GM12875 (cell line): ENCODE data around the gene PAIP1.
"Not testable (repeated sequence)": the region's sequence is repeated elsewhere in the genome, so short reads cannot be mapped to it uniquely, and the experiment has no call there.

Experiments
- H3K4me3 ChIP-seq: one replicate; pipeline ENCODE4 v1.5.1; 2011; ENCODE audit warnings: low read depth, low read length, control low read depth
- TF ChIP-seq, protein P1 (sequence below): IDR thresholded peaks from 2 replicates; pipeline ENCODE4 v1.5.1; 2011; ENCODE audit warnings: low read depth, mild to moderate bottlenecking, control low read depth, inconsistent platforms, low read length, moderate library complexity, borderline replicate concordance; ENCODE audit not compliant: insufficient read depth

PAIP1 gene

DNA sequence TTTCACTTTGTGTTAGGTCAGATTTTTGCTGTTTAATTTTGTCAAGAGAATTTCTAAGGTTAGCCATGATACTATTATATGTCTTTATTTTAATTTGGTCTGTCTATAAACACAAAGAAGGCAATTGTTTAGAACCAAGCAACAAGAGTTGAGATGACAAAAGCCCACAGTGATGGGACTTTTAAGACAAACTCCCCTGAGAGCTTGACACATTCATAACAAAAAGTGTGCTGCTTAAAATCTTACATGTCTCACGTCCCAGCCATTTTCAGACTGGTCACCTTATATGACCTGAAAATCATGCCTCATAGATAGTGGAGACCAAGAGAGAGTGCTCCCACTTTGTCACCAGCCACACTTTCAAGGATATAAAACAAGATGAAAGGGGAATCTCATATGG, 24.5 kb upstream of the PAIP1 start:
- TF ChIP-seq, protein P1, sequence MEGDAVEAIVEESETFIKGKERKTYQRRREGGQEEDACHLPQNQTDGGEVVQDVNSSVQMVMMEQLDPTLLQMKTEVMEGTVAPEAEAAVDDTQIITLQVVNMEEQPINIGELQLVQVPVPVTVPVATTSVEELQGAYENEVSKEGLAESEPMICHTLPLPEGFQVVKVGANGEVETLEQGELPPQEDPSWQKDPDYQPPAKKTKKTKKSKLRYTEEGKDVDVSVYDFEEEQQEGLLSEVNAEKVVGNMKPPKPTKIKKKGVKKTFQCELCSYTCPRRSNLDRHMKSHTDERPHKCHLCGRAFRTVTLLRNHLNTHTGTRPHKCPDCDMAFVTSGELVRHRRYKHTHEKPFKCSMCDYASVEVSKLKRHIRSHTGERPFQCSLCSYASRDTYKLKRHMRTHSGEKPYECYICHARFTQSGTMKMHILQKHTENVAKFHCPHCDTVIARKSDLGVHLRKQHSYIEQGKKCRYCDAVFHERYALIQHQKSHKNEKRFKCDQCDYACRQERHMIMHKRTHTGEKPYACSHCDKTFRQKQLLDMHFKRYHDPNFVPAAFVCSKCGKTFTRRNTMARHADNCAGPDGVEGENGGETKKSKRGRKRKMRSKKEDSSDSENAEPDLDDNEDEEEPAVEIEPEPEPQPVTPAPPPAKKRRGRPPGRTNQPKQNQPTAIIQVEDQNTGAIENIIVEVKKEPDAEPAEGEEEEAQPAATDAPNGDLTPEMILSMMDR = no peak
- no peak overlapping the region for H3K4me3 ChIP-seq

DNA sequence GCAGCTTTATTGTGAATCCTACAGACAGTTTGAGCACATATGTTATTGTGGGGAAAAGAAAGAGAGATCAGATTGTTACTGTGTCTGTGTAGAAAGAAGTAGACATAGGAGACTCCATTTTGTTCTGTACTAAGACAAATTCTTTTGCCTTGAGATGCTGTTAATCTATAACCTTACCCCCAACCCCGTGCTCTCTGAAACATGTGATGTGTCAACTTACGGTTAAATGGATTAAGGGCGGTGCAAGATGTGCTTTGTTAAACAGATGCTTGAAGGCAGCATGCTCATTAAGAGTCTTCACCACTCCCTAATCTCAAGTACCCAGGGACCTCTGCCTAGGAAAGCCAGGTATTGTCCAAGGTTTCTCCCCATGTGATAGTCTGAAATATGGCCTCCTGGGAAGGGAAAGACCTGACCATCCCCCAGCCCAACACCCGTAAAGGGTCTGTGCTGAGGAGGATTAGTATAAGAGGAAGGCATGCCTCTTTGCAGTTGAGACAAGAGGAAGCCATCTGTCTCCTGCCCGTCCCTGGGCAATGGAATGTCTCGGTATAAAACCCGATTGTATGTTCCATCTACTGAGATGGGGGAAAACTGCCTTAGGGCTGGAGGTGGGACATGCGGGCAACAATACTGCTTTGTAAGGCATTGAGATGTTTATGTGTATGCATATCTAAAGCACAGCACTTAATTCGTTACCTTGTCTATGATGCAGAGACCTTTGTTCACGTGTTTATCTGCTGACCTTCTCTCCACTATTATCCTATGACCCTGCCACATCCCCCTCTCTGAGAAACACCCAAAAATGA, 23.7 kb upstream of the PAIP1 start:
- H3K4me3 ChIP-seq = not testable (repeated sequence)

DNA sequence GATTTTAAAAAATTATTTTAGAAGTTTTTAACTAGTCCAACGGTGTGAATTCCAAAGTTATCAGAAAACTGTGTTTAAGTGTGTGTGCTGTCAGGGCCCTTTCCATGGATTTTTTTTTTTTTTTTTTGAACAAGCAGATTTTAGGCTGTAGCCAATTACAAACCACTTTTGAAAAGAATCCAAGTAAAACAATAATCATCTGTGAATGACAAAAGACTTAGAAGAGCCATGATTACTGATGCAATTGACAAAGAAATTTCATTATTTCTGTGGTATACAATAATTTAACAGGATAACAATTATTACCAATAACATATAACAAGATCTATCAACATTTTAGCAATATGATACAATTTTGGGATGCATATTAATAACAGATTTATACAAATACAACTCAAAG, 16.2 kb upstream of the PAIP1 start:
- no peak overlapping the region for H3K4me3 ChIP-seq
- TF ChIP-seq, protein P1 = no peak

DNA sequence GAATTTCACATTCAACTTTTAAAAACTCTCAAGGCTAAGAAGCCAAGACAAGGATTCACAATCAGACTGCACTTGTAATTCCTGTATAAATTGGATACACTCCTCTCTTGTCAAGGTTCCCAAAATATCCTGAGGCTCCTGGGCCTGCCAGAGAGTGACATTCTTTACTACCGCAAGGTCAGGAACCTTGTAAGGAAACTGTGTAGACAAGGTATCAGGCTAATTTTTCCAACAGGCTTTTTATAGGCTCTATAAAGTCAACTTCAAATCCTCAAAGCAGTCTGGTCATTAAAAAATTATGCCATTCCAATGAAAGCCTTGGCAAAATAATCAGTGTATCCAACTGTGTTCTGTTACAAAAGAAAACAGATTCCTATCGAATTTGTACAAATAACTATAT, 15.5 kb upstream of the PAIP1 start:
- TF ChIP-seq, protein P1 = no peak
- no peak overlapping the region for H3K4me3 ChIP-seq

DNA sequence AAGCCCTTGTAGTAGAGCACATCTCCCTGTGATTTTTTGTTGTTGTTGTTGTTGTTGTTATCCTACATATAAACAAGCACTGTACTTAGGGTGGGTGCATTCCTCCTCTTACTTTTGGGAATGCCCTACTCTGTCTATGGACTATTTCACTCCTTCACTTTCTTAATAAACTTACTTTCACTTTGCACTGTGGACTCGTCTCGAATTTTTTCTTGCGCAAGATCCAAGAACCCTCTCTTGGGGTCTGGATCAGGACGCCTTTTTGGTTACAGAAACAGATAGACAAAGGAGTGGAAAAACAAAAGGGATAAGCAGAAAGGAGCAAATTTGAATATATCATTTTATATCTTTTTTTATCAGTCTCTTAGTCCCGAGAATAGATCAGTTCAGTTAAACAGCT, 14.4 kb upstream of the PAIP1 start:
- TF ChIP-seq, protein P1 = no peak

DNA sequence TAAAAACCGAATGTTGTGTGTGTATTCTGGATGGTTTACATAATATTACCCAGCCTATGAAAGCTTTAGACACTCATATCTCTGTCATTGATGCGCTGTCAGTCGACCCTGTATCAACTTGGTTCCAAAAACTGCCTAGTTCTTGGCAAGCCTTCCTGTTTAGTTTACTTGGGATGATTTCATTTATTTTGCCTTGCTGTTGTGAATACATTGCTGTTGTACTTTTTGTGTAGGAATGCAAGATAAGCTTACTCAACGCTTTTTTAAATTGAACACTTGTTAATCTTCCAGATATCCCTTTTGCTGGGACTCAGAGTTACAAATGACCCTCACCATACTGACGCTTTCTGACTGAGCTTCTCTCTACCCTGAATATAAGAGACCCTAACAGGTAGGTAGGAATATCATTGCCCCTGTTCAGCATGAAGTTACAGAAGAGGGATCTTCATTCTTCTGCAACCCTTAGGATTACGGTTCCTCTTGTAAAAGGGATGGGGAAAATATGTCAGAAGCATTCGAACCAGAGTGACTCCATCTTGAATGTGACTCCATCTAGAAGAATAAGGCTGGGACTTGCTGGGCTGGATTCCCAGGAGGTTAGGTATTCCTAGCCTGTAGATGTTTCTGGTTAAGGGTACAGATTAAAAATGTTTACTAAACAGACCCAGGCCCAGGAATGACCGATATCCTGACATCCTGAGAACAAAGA, 13.7 kb upstream of the PAIP1 start:
- TF ChIP-seq, protein P1 = no peak
- no peak overlapping the region for H3K4me3 ChIP-seq

More for the DNA sequence above, 14.4 kb upstream of the PAIP1 start:
- no peak overlapping the region for H3K4me3 ChIP-seq

DNA sequence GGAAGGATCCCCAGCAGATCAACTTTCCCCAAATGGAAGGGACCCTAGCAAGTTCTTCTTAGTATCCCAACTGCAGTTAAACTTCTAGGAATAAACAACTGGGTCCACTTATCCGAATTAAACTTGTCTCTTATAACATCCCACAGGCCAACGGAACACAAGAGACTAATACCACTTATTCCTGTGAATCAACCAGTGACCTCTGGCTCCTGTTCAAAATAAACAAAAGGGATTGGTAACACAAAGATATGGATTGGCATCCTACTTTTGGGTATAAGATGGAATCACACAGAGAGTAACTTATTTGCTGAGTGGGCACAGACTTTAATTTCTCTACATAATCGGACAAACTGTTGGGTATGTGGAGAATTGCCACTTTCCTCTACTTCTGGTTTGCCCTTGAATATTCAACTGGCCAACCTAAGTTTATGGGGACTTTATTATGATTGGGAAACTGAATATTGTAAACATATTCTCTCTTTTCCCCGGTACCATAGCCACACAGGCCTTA, 12.4 kb upstream of the PAIP1 start:
- TF ChIP-seq, protein P1 = no peak
- H3K4me3 ChIP-seq = no peak overlapping the region
